Mesothelial cell of epicardium (in vitro differentiated cells): ENCODE measurements around the gene CYS1. TPM values are rescaled to one million over a fixed set of nuclear protein-coding genes. Genes with fewer than 3 reads are reported as not detected.

ENCODE experiments used
- DNase-seq, 2 experiments: peaks; one replicate each; pipeline ENCODE4 v3.0.0; 2021; ENCODE audit warnings: low spot score in 2 of 2; ENCODE audit not compliant: unreplicated experiment in 2 of 2
- H3K27ac Mint-ChIP-seq: 2 replicates; pipeline ENCODE4 v1.8.0; 2021; ENCODE audit warnings: mixed read lengths
- H3K27me3 Mint-ChIP-seq: 2 replicates; pipeline ENCODE4 v1.8.0; 2021; ENCODE audit warnings: low read depth, mixed read lengths
- H3K36me3 Mint-ChIP-seq: 2 replicates; pipeline ENCODE4 v1.8.0; 2021; ENCODE audit warnings: mixed read lengths
- H3K4me1 Mint-ChIP-seq: 2 replicates; pipeline ENCODE4 v1.8.0; 2021; ENCODE audit warnings: mixed read lengths
- H3K4me3 Mint-ChIP-seq: 2 replicates; pipeline ENCODE4 v1.8.0; 2021; ENCODE audit warnings: mild to moderate bottlenecking, moderate library complexity, mixed read lengths
- H3K9me3 Mint-ChIP-seq: 2 replicates; pipeline ENCODE4 v1.8.0; 2021; ENCODE audit warnings: mixed read lengths
- total RNA-seq: library from RNA; stranded (reverse); gene quantifications from 3 replicates; pipeline ENCODE4 v1.2.1, GENCODE V29; 2021
- TF ChIP-seq, protein P1 (sequence below): fragments of 200-600 bp; sonication (generic); IDR thresholded peaks from one replicate; pipeline ENCODE4 v1.5.0; 2021; ENCODE audit warnings: antibody characterized with exemption; ENCODE audit not compliant: unreplicated experiment

Gene CYS1
- total RNA-seq, 1 donor from 2014 or later: 1.3 TPM

- no peaks in the 10 kb centered on the region for H3K36me3 Mint-ChIP-seq
- peaks cover 9% of the 10 kb centered on the region for H3K9me3 Mint-ChIP-seq
- no peak for DNase-seq
- peaks cover 4% of the 10 kb centered on the region for H3K4me1 Mint-ChIP-seq
- no peak overlapping the region for H3K27ac Mint-ChIP-seq
- H3K4me3 Mint-ChIP-seq: no peak overlapping the region
- TF ChIP-seq, protein P1, sequence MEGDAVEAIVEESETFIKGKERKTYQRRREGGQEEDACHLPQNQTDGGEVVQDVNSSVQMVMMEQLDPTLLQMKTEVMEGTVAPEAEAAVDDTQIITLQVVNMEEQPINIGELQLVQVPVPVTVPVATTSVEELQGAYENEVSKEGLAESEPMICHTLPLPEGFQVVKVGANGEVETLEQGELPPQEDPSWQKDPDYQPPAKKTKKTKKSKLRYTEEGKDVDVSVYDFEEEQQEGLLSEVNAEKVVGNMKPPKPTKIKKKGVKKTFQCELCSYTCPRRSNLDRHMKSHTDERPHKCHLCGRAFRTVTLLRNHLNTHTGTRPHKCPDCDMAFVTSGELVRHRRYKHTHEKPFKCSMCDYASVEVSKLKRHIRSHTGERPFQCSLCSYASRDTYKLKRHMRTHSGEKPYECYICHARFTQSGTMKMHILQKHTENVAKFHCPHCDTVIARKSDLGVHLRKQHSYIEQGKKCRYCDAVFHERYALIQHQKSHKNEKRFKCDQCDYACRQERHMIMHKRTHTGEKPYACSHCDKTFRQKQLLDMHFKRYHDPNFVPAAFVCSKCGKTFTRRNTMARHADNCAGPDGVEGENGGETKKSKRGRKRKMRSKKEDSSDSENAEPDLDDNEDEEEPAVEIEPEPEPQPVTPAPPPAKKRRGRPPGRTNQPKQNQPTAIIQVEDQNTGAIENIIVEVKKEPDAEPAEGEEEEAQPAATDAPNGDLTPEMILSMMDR: no peak
- peaks cover 3% of the 10 kb centered on the region for H3K27me3 Mint-ChIP-seq
These were observed 12.3 kb downstream of the CYS1 start for GRCh38 chr2:10067881-10068280.

- Mint-ChIP-seq H3K36me3 (no peaks in the 10 kb centered on the region), H3K4me3 (no peak overlapping the region), H3K9me3 (peaks cover 9% of the 10 kb centered on the region)
These were observed 12.9 kb downstream of the CYS1 start for GRCh38 chr2:10067330-10067729.

GRCh38 chr2:10065773-10066055, 14.5 kb downstream of the CYS1 start:
- DNase-seq: no peak
- no peak overlapping the region for H3K4me3 Mint-ChIP-seq
- H3K27me3 Mint-ChIP-seq: no peaks in the 10 kb centered on the region
- H3K4me1 Mint-ChIP-seq: no peaks in the 10 kb centered on the region
- TF ChIP-seq, protein P1: no peak
- H3K36me3 Mint-ChIP-seq: no peaks in the 10 kb centered on the region
- H3K27ac Mint-ChIP-seq: no peak overlapping the region
- peaks cover 9% of the 10 kb centered on the region for H3K9me3 Mint-ChIP-seq

More at GRCh38 chr2:10067330-10067729, 12.9 kb downstream of the CYS1 start:
- H3K4me1 Mint-ChIP-seq: no peaks in the 10 kb centered on the region
- TF ChIP-seq, protein P1: no peak
- no peak for DNase-seq
- H3K27me3 Mint-ChIP-seq: no peaks in the 10 kb centered on the region
- H3K27ac Mint-ChIP-seq: no peak overlapping the region

- TF ChIP-seq, protein P1: no peak
- no peak for DNase-seq
- no peak overlapping the region for H3K4me3 Mint-ChIP-seq
- no peaks in the 10 kb centered on the region for H3K36me3 Mint-ChIP-seq
- H3K27ac Mint-ChIP-seq: no peak overlapping the region
- H3K9me3 Mint-ChIP-seq: peaks cover 9% of the 10 kb centered on the region
- no peaks in the 10 kb centered on the region for H3K27me3 Mint-ChIP-seq
- no peaks in the 10 kb centered on the region for H3K4me1 Mint-ChIP-seq
These were observed 15.1 kb downstream of the CYS1 start for GRCh38 chr2:10064932-10065772.

GRCh38 chr2:10063566-10063965, 16.6 kb downstream of the CYS1 start:
- Mint-ChIP-seq H3K4me1 (no peaks in the 10 kb centered on the region), H3K4me3 (no peak overlapping the region), H3K27me3 (no peaks in the 10 kb centered on the region), H3K36me3 (no peaks in the 10 kb centered on the region), H3K9me3 (peaks cover 9% of the 10 kb centered on the region), H3K27ac (no peak overlapping the region)
- no peak for DNase-seq
- TF ChIP-seq, protein P1: no peak

GRCh38 chr2:10062931-10063365, 17.3 kb downstream of the CYS1 start:
- H3K4me3 Mint-ChIP-seq: no peak overlapping the region
- TF ChIP-seq, protein P1: no peak
- H3K27me3 Mint-ChIP-seq: no peaks in the 10 kb centered on the region
- H3K27ac Mint-ChIP-seq: no peak overlapping the region
- no peaks in the 10 kb centered on the region for H3K36me3 Mint-ChIP-seq
- DNase-seq: no peak
- peaks cover 3% of the 10 kb centered on the region for H3K4me1 Mint-ChIP-seq
- peaks cover 4% of the 10 kb centered on the region for H3K9me3 Mint-ChIP-seq
